ENCODE data around the gene ACTL6B. TPM values are rescaled to one million over a fixed set of nuclear protein-coding genes. Genes with fewer than 3 reads are reported as not detected.
"Not testable (repeated sequence)": the region's sequence is repeated elsewhere in the genome, so short reads cannot be mapped to it uniquely, and the experiment has no call there.

ACTL6B gene
- total and polyA plus RNA-seq, 4 donors = 16.5 to 89.8 (median 59.1) TPM

DNA sequence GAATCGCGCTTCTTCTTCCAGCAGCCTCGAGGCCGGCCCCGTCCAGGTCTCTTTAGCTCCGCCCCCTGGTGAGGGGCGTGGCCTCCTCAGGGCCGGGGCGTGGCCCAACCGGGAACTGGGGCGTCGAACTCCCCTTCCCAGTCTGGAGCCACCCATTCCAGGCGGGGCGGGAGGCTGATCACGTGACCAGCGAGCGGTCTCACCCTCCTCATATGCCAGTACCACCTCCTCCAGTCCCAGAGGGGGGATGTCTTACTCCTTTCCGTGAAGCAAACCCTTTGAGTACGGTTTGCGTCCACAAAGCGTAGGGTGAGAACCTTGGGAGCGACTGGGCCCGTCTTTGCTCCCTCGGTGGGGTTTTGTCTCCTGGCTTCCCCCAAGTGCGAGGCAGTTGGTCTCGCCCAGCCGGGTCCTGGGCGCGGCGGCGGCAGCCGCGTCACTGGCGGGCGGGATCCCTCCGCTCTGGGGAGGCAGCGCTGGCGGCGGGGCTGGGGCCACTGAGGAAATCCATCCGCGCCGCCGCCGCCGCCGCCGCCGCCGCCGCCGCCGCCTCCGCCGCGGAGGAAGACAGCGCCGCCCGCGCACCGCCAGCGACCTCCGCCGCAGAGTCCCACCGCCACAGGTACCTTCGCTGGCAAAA lies 17.2 kb upstream of the ACTL6B start, which contains the start of gene GNB2:
GNB2 (plus strand) TSS at position 439 of the 640 bp plus-strand sequence. CDS start 2,526 bp downstream, outside the sequence.
- H3K4me3 ChIP-seq (ENCODE audit: low read depth, low read length) = peak within 1 kb of the TSS; percentile 97
- DNase-seq (ENCODE audit: low read depth in 4 of 6, low spot score in 6 of 6) = peak; percentile 94 to 99 (median 97)
- H3K36me3 ChIP-seq (ENCODE audit: control insufficient read depth, insufficient read depth, low read length) = peaks cover 27% of the 10 kb centered on the region
- H3K9me3 ChIP-seq (ENCODE audit: control insufficient read depth, insufficient read depth, low read length) = no peaks in the 10 kb centered on the region
- peak within 1 kb of the TSS; percentile 99 for H3K27ac ChIP-seq (ENCODE audit: low read depth, low read length)
- no peaks in the 10 kb centered on the region for H3K27me3 ChIP-seq (ENCODE audit: control insufficient read depth, insufficient read depth, low read length)
- peaks cover 28% of the 10 kb centered on the region for H3K4me1 ChIP-seq (ENCODE audit: control insufficient read depth, insufficient read depth, low read length)
- 0% methylated on average over 65 of the region's 65 CpGs for WGBS (ENCODE audit: insufficient coverage)

DNA sequence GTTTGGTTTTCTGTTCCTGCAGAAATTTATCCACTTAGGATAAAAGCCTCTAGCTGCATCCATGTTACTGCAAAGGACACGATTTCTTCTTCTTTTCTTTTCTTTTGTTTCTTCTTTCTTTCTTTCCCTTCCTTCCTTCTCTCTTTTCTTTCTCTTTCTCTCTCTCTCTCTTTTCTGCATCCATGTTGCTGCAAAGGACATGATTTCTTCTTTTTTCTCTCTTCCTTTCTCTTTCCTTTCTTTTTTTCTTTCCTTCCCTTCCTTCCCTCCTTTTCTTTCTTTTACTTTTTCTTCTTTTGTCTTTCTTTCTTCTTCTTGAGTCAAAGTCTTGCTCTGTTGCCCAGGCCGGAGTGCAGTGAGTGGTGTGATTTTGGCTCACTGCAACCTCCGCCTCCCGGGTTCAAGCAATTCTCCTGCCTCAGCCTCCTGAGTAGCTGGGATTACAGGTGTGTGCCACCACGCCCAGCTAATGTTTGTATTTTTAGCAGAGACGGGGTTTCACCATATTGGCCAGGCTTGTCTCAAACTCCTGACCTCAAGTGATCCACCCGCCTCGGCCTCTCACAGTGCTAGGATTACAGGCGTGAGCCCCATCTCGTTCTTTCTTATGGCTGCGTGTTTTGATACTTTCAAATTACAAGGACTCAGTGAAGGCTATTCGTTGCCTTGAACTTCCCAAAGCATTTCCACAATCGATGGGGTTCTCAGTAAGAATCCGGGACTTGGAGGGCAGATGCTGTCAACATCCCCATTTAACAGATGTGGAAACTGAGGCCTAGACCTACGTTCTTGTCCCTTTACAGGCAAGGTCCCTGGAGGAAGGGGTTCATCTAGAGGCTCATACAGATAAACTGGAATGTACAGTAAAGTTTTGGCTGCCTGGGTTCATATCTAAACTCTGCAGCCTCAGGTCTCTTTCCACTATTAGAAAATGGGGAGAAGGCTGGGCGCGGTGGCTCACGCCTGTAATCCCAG lies 15.4 kb upstream of the ACTL6B start:
- Histone ChIP-seq H3K4me1 (ENCODE audit: control insufficient read depth, insufficient read depth, low read length) (peaks cover 19% of the 10 kb centered on the region), H3K27ac (ENCODE audit: low read depth, low read length) (no peak overlapping the region), H3K36me3 (ENCODE audit: control insufficient read depth, insufficient read depth, low read length) (peaks cover 9% of the 10 kb centered on the region), H3K9me3 (ENCODE audit: control insufficient read depth, insufficient read depth, low read length) (no peaks in the 10 kb centered on the region), H3K4me3 (ENCODE audit: low read depth, low read length) (no peak overlapping the region), H3K27me3 (ENCODE audit: control insufficient read depth, insufficient read depth, low read length) (no peaks in the 10 kb centered on the region)
- no peak for DNase-seq (ENCODE audit: low read depth in 4 of 6, low spot score in 6 of 6)
- WGBS (ENCODE audit: insufficient coverage) = 91% methylated on average over 15 of the region's 18 CpGs

DNA sequence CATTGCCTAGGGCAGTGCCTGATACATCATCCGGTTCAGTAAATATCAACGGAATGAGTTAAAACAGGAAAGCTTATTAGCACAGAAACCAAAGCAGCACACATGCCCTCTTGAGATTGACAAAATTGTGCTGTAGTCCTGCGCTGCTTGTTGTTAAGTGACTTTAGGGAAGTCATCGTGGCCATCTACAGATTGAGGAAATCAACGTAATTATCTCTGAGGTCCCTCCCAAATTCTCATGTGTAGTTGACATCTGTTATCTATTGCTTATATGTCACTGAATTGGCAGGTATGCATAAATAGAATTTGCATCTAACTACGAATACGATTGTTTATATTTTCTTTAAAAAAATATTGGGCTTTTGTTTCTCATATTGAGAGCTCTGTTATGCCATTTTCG lies 13.8 kb upstream of the ACTL6B start:
- WGBS (ENCODE audit: insufficient coverage) = 74% methylated on average over 4 of the region's 8 CpGs
- no peak overlapping the region for H3K27ac ChIP-seq (ENCODE audit: low read depth, low read length)
- peaks cover 14% of the 10 kb centered on the region for H3K4me1 ChIP-seq (ENCODE audit: control insufficient read depth, insufficient read depth, low read length)
- no peaks in the 10 kb centered on the region for H3K27me3 ChIP-seq (ENCODE audit: control insufficient read depth, insufficient read depth, low read length)
- no peak overlapping the region for H3K4me3 ChIP-seq (ENCODE audit: low read depth, low read length)
- no peaks in the 10 kb centered on the region for H3K9me3 ChIP-seq (ENCODE audit: control insufficient read depth, insufficient read depth, low read length)
- peaks cover 4% of the 10 kb centered on the region for H3K36me3 ChIP-seq (ENCODE audit: control insufficient read depth, insufficient read depth, low read length)
- peak in 1 of 6 donors; percentile 46 for DNase-seq (ENCODE audit: low read depth in 4 of 6, low spot score in 6 of 6)

DNA sequence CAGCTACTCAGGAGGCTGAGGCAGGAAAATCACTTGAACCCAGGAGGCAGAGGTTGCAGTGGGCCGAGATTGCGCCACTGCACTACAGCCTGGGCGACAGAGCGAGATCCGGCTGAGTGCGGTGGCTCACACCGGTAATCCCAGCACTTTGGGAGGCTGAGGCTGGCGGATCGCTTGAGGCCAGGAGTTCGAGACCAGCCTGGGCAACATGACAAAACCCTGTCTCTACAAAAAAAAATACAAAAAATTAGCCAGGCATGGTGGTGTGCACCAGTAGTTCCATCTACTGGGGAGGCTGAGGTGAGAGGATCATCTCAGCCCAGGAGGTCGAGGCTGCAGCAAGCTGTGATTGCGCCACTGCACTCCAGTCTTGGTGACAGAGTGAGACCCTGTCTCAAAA lies 12.9 kb upstream of the ACTL6B start:
- H3K4me1 ChIP-seq (ENCODE audit: control insufficient read depth, insufficient read depth, low read length); H3K9me3 ChIP-seq (ENCODE audit: control insufficient read depth, insufficient read depth, low read length); H3K36me3 ChIP-seq (ENCODE audit: control insufficient read depth, insufficient read depth, low read length); H3K4me3 ChIP-seq (ENCODE audit: low read depth, low read length); DNase-seq (ENCODE audit: low read depth in 4 of 6, low spot score in 6 of 6); H3K27ac ChIP-seq (ENCODE audit: low read depth, low read length); H3K27me3 ChIP-seq (ENCODE audit: control insufficient read depth, insufficient read depth, low read length): not testable (repeated sequence)
- WGBS (ENCODE audit: insufficient coverage) = 98% methylated on average over 11 of the region's 12 CpGs

DNA sequence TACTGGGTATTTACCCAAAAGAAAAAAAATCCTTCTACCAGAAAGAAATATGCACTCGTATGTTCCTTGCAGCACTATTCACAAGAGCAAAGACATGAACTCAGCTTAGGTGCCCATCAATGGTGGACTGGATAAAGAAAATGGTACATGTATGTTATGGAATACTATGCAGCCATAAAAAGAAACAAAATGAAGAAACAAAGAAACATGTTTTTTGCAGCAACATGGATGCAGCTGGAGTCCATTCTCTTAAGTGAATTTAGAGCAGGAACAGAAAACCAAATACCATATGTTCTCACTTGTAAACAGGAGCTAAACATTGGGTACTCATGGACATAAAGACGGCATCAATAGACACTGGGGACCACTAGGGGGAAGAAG lies 11.8 kb upstream of the ACTL6B start:
- Histone ChIP-seq H3K4me3 (ENCODE audit: low read depth, low read length) (no peak overlapping the region), H3K9me3 (ENCODE audit: control insufficient read depth, insufficient read depth, low read length) (no peaks in the 10 kb centered on the region), H3K36me3 (ENCODE audit: control insufficient read depth, insufficient read depth, low read length) (no peaks in the 10 kb centered on the region), H3K27me3 (ENCODE audit: control insufficient read depth, insufficient read depth, low read length) (no peaks in the 10 kb centered on the region), H3K4me1 (ENCODE audit: control insufficient read depth, insufficient read depth, low read length) (peaks cover 5% of the 10 kb centered on the region), H3K27ac (ENCODE audit: low read depth, low read length) (no peak overlapping the region)
- DNase-seq (ENCODE audit: low read depth in 4 of 6, low spot score in 6 of 6) = no peak
- no CpG with 5 or more reads among the region's 2 CpGs for WGBS (ENCODE audit: insufficient coverage)

DNA sequence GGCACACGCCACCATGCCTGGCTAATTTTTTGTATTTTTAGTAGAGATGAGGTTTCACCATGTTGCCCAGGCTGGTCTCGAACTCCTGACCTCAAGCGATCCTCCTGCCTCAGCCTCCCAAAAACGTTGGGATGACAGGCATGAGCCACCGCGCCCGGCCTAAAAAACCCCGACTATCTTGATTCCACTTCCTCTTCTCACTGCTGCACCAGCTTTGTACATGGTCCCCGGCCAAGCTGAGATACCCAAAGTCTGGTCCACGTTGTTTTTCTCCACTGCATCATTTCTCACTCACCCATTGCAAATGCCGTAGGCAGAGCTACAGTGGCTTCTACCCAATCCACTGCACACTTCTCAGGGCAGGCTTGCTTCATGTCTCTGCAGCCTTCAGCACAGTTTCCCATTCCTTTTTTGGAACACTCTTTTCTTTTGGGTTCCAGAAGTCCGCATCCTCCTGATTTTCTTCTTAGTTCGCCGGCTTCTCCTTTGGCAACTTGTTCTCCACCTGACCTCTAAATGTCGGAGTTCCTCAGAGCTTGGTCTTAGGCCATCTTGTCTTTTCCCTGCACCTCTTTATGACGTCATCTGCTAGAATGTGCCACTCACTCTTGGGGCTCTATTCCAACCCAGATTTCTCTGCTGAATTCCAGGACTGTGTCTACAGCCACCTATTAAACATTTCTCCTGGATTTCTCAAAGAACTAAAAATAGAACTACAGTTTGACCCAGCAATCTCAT lies 11.3 kb upstream of the ACTL6B start:
- H3K9me3 ChIP-seq (ENCODE audit: control insufficient read depth, insufficient read depth, low read length) = no peaks in the 10 kb centered on the region
- H3K36me3 ChIP-seq (ENCODE audit: control insufficient read depth, insufficient read depth, low read length) = no peaks in the 10 kb centered on the region
- no peak overlapping the region for H3K4me3 ChIP-seq (ENCODE audit: low read depth, low read length)
- H3K4me1 ChIP-seq (ENCODE audit: control insufficient read depth, insufficient read depth, low read length) = no peaks in the 10 kb centered on the region
- H3K27ac ChIP-seq (ENCODE audit: low read depth, low read length) = no peak overlapping the region
- no peak for DNase-seq (ENCODE audit: low read depth in 4 of 6, low spot score in 6 of 6)
- H3K27me3 ChIP-seq (ENCODE audit: control insufficient read depth, insufficient read depth, low read length) = no peaks in the 10 kb centered on the region
- WGBS (ENCODE audit: insufficient coverage) = 85% methylated on average over 16 of the region's 16 CpGs

DNA sequence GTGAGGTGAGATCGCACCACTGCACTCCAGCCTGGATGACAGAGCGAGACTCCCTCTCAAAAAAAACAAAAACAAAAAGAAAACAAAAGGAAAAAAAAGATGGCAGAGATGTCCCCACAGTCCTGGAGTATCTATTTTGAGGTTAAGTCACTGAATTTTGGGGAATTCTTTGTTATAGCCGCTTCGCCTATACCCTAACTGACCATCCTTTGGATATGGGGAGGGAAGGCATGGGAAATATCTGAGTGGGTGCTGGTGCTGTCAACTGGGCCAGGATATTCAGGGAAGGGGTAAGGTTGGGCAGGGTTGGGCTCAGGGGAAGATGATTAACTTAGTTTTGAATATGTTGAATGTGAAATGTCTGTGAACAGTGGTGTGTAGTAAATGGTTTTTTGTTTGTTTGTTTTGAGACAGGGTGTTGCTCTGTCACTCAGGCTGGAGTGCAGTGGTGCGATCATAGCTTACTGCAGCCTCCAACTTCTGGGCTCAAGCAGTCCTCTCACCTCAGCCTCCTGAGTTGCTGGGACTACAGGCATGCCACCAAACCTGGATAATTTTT lies 9.0 kb upstream of the ACTL6B start:
- H3K36me3 ChIP-seq (ENCODE audit: control insufficient read depth, insufficient read depth, low read length) = no peaks in the 10 kb centered on the region
- no peaks in the 10 kb centered on the region for H3K27me3 ChIP-seq (ENCODE audit: control insufficient read depth, insufficient read depth, low read length)
- DNase-seq (ENCODE audit: low read depth in 4 of 6, low spot score in 6 of 6) = no peak
- H3K4me3 ChIP-seq (ENCODE audit: low read depth, low read length) = no peak overlapping the region
- no peaks in the 10 kb centered on the region for H3K4me1 ChIP-seq (ENCODE audit: control insufficient read depth, insufficient read depth, low read length)
- 93% methylated on average over 2 of the region's 5 CpGs for WGBS (ENCODE audit: insufficient coverage)
- H3K27ac ChIP-seq (ENCODE audit: low read depth, low read length) = no peak overlapping the region
- no peaks in the 10 kb centered on the region for H3K9me3 ChIP-seq (ENCODE audit: control insufficient read depth, insufficient read depth, low read length)

DNA sequence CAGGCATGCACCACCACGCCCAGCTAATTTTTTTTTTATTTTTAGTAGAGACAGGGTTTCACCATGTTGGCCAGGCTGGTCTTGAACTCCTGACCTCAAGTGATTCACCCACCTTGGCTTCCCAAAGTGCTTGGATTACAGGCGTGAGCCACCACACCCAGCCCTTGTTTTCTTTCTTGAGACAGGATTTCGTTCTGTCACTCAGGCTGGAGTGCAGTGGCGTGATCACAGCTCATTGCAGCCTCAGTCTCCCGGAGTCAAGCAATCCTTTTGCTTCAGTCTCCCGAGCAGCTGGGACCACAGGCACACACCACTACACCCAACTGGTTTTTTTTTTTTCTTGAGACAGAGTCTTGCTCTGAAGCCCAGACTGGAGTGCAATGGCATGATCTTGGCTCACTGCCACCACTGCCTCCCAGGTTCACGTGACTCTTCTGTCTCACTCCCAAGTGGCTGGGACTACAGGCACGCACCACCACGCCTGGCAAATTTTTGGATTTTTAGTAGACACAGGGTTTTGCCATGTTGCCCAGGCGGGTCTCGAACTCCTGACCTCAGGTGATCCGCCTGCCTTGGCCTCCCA lies 6.0 kb upstream of the ACTL6B start:
- not testable (repeated sequence) for H3K36me3 ChIP-seq (ENCODE audit: control insufficient read depth, insufficient read depth, low read length); H3K27me3 ChIP-seq (ENCODE audit: control insufficient read depth, insufficient read depth, low read length); DNase-seq (ENCODE audit: low read depth in 4 of 6, low spot score in 6 of 6); H3K4me3 ChIP-seq (ENCODE audit: low read depth, low read length); H3K4me1 ChIP-seq (ENCODE audit: control insufficient read depth, insufficient read depth, low read length); H3K27ac ChIP-seq (ENCODE audit: low read depth, low read length); H3K9me3 ChIP-seq (ENCODE audit: control insufficient read depth, insufficient read depth, low read length)
- WGBS (ENCODE audit: insufficient coverage) = 74% methylated on average over 10 of the region's 12 CpGs
